IMR-90 (cell line): ENCODE results near the gene OAS1. TPM values are rescaled to one million over a fixed set of nuclear protein-coding genes. Genes with fewer than 3 reads are reported as not detected.

ENCODE experiments used
- ATAC-seq: fragments of 200-7000 bp; cut with Tn5 transposase; 2 replicates; pipeline ENCODE4 v1.9.1; 2020; ENCODE audit warnings: low read depth, mild to moderate bottlenecking, moderate library complexity
- BruUV-seq: library from RNA; stranded (reverse); fragments of 400-500 nt; replicated peaks from 2 replicates; lab custom pipeline; 2021; lab: Mats Ljungman, UMichigan
- CTCF ChIA-PET: fragments of 300-600 bp; formaldehyde crosslinking; extraction: SDS; loops from one replicate; lab custom pipeline; 2021; ENCODE audit warnings: antibody characterized with exemption; lab: Yijun Ruan, JAX
- POLR2A ChIA-PET: fragments of 300-600 bp; sonication (Branson Sonifier 250); formaldehyde crosslinking; loops from one replicate; lab custom pipeline; 2022; ENCODE audit warnings: antibody characterized with exemption; ENCODE audit not compliant: unreplicated experiment; lab: Charles Lee
- DNase-seq: peaks from one replicate; pipeline ENCODE4 v3.0.0; 2013
- H2AFZ ChIP-seq: replicated peaks from 2 replicates; pipeline ENCODE3; 2013; ENCODE audit warnings: low read length, mild to moderate bottlenecking; ENCODE audit not compliant: poor library complexity
- H2AK5ac ChIP-seq: 2 replicates; pipeline ENCODE4 v1.6.1; 2013; ENCODE audit warnings: low read depth, low read length, inconsistent platforms
- H2AK9ac ChIP-seq: replicated peaks from 2 replicates; pipeline ENCODE3; 2013; ENCODE audit warnings: mild to moderate bottlenecking, low read depth, low read length, moderate library complexity; ENCODE audit not compliant: poor library complexity
- H2BK120ac ChIP-seq: 2 replicates; pipeline ENCODE4 v1.6.1; 2013; ENCODE audit warnings: low read depth, low read length, inconsistent platforms
- H2BK15ac ChIP-seq: 3 replicates; pipeline ENCODE4 v1.6.1; 2013; ENCODE audit warnings: low read depth, low read length, inconsistent platforms
- H2BK20ac ChIP-seq: 2 replicates; pipeline ENCODE4 v1.6.1; 2013; ENCODE audit warnings: low read depth, mild to moderate bottlenecking, inconsistent platforms, low read length, moderate library complexity
- H2BK5ac ChIP-seq: 2 replicates; pipeline ENCODE4 v1.6.1; 2013; ENCODE audit warnings: mild to moderate bottlenecking, low read depth, low read length, inconsistent platforms; ENCODE audit not compliant: poor library complexity, severe bottlenecking
- H3K14ac ChIP-seq: replicated peaks from 2 replicates; pipeline ENCODE4 v1.6.1; 2013; ENCODE audit warnings: low read depth, low read length, inconsistent platforms
- H3K18ac ChIP-seq: 2 replicates; pipeline ENCODE4 v1.6.1; 2013; ENCODE audit warnings: low read depth, low read length, control low read depth
- H3K23ac ChIP-seq: 2 replicates; pipeline ENCODE4 v1.6.1; 2013; ENCODE audit warnings: low read depth, low read length, inconsistent platforms
- H3K27ac ChIP-seq: 2 replicates; pipeline ENCODE4 v1.5.1; 2013; ENCODE audit warnings: mild to moderate bottlenecking, control low read depth, low read length; ENCODE audit not compliant: insufficient read depth
- H3K27me3 ChIP-seq: 2 replicates; pipeline ENCODE4 v1.6.1; 2013; ENCODE audit warnings: low read length; ENCODE audit not compliant: control insufficient read depth, insufficient read depth
- H3K36me3 ChIP-seq: 2 replicates; pipeline ENCODE4 v1.6.1; 2013; ENCODE audit warnings: low read length, mixed read lengths; ENCODE audit not compliant: control insufficient read depth, insufficient read depth
- H3K4ac ChIP-seq: 2 replicates; pipeline ENCODE4 v1.6.1; 2013; ENCODE audit warnings: low read depth, low read length, inconsistent platforms
- H3K4me1 ChIP-seq: 2 replicates; pipeline ENCODE4 v1.6.1; 2013; ENCODE audit warnings: low read length, mixed read lengths; ENCODE audit not compliant: control insufficient read depth, insufficient read depth
- H3K4me2 ChIP-seq: 2 replicates; pipeline ENCODE4 v1.6.1; 2013; ENCODE audit warnings: low read depth, mild to moderate bottlenecking, control low read depth, low read length, moderate library complexity
- H3K4me3 ChIP-seq: 2 replicates; pipeline ENCODE4 v1.5.1; 2013; ENCODE audit warnings: low read depth, mild to moderate bottlenecking, control low read depth, low read length, moderate library complexity; ENCODE audit not compliant: insufficient read depth
- H3K56ac ChIP-seq: 2 replicates; pipeline ENCODE4 v1.6.1; 2013; ENCODE audit warnings: low read length, inconsistent platforms; ENCODE audit not compliant: insufficient read depth; ENCODE audit errors: extremely low read depth
- H3K79me1 ChIP-seq, 2 experiments: 2 replicates each; pipeline ENCODE4 v1.6.1; 2013; ENCODE audit warnings: low read length in 2 of 2, inconsistent platforms in 1 of 2, low read depth in 1 of 2
- H3K9ac ChIP-seq: 2 replicates; pipeline ENCODE4 v1.6.1; 2013; ENCODE audit warnings: low read depth, low read length, control low read depth
- H3K9me1 ChIP-seq: 2 replicates; pipeline ENCODE4 v1.6.1; 2013; ENCODE audit warnings: low read length, inconsistent platforms; ENCODE audit not compliant: insufficient read depth
- H3K9me3 ChIP-seq: 2 replicates; pipeline ENCODE4 v1.6.1; 2013; ENCODE audit warnings: low read length; ENCODE audit not compliant: control insufficient read depth, insufficient read depth
- H4K20me1 ChIP-seq: 2 replicates; pipeline ENCODE4 v1.6.1; 2013; ENCODE audit warnings: low read length, inconsistent platforms; ENCODE audit not compliant: insufficient read depth
- H4K5ac ChIP-seq: 2 replicates; pipeline ENCODE4 v1.6.1; 2013; ENCODE audit warnings: mild to moderate bottlenecking, low read depth, low read length, control low read depth
- H4K8ac ChIP-seq, 2 experiments: 2 replicates each; pipeline ENCODE4 v1.6.1; 2013; ENCODE audit warnings: low read depth in 2 of 2, low read length in 2 of 2, control low read depth in 1 of 2, inconsistent platforms in 1 of 2
- H4K91ac ChIP-seq: 2 replicates; pipeline ENCODE4 v1.6.1; 2013; ENCODE audit warnings: low read depth, low read length, inconsistent platforms; ENCODE audit not compliant: insufficient read depth
- CHD1 ChIP-seq: IDR thresholded peaks from 2 replicates; pipeline ENCODE4 v1.6.1; 2012; ENCODE audit warnings: low read depth, low read length, improper control_type of control experiment
- ELK1 ChIP-seq: fragments of 150-350 bp; IDR thresholded peaks from 2 replicates; pipeline ENCODE4 v1.6.1; 2016; ENCODE audit warnings: low read depth, mild to moderate bottlenecking, low read length, moderate library complexity, borderline replicate concordance
- FOS ChIP-seq: fragments of 150-350 bp; IDR thresholded peaks from 2 replicates; pipeline ENCODE4 v1.6.1; 2016; ENCODE audit warnings: low read depth, low read length
- MAFK ChIP-seq: IDR thresholded peaks from 2 replicates; pipeline ENCODE4 v1.6.1; 2012; ENCODE audit warnings: low read depth, low read length, improper control_type of control experiment
- MAZ ChIP-seq: IDR thresholded peaks from 2 replicates; pipeline ENCODE4 v1.6.1; 2012; ENCODE audit warnings: low read depth, mild to moderate bottlenecking, low read length, improper control_type of control experiment, moderate library complexity, borderline replicate concordance
- RCOR1 ChIP-seq: IDR thresholded peaks from 2 replicates; pipeline ENCODE4 v1.6.1; 2012; ENCODE audit warnings: mild to moderate bottlenecking, low read length, improper control_type of control experiment; ENCODE audit not compliant: insufficient replicate concordance
- SMC3 ChIP-seq: fragments of 150-350 bp; IDR thresholded peaks from 2 replicates; pipeline ENCODE4 v1.6.1; 2016; ENCODE audit warnings: low read depth, mild to moderate bottlenecking, antibody characterized with exemption, low read length, moderate library complexity
- WGBS, 2 experiments: methylation state at CpG; one replicate each; pipeline versions ENCODE4 v1.1.5 to v1.1.7; 2013; ENCODE audit warnings: missing lambda C conversion rate in 2 of 2; ENCODE audit not compliant: insufficient read length in 1 of 2; ENCODE audit errors: extremely low coverage in 2 of 2; 5-methylcytosine and 5-hydroxymethylcytosine counted together
- dilution Hi-C: fragments of 300-500 bp; cut with HindIII; formaldehyde crosslinking; loops from one replicate; pipeline ENCODE4 v1.14.3; 2018; ENCODE audit warnings: low sequenced_read_pairs; ENCODE audit not compliant: unreplicated experiment
- in situ Hi-C: fragments of 300-500 bp; cut with MboI; formaldehyde crosslinking; loops from 3 replicates; pipeline ENCODE4 v1.14.3; 2019; ENCODE audit warnings: low sequenced_read_pairs, inconsistent platforms, mixed read lengths
- intact Hi-C: fragments of 100-400 bp; cut with micrococcal nuclease; formaldehyde crosslinking; loops from 2 replicates; pipeline ENCODE4 v1.10.0; 2022
- polyA plus RNA-seq, 3 experiments: library from polyadenylated mRNA; depleted of rRNA; stranded (reverse); fragments of >200 nt; gene quantifications; 2 replicates each; pipeline ENCODE4 v1.2.3, GENCODE V29; 2012; ENCODE audit warnings: low replicate concordance in 1 of 3
- total RNA-seq: library from RNA; depleted of rRNA; stranded (reverse); fragments of >200 nt; gene quantifications from 2 replicates; pipeline ENCODE4 v1.2.3, GENCODE V29; 2012

OAS1 gene
- total and polyA plus RNA-seq, 2 of the 4 experiments (the other 2 are of a cell fraction) = not detected

GRCh38 chr12:112887550-112887949 lies 19.2 kb upstream of the OAS1 start:
- no peaks in the 10 kb centered on the region for H3K9me3 ChIP-seq
- no peaks in the 10 kb centered on the region for H3K79me1 ChIP-seq
- no peak overlapping the region for H2BK15ac ChIP-seq
- DNase-seq (no peak), ATAC-seq (no peak)
- no peaks in the 10 kb centered on the region for H3K4me1 ChIP-seq
- no peak overlapping the region for H2BK20ac ChIP-seq
- WGBS, 2 experiments = no CpG with 5 or more reads among the region's 2 CpGs
- H2AK5ac ChIP-seq = no peak overlapping the region
- H3K56ac ChIP-seq = no peak overlapping the region
- H3K27me3 ChIP-seq = no peaks in the 10 kb centered on the region
- no peak overlapping the region for H3K14ac ChIP-seq
- no peak overlapping the region for H2AK9ac ChIP-seq
- H4K8ac ChIP-seq = no peak overlapping the region
- H4K91ac ChIP-seq = no peak overlapping the region
- no peak overlapping the region for H3K4me3 ChIP-seq
- H3K4me2 ChIP-seq = no peak overlapping the region
- H4K20me1 ChIP-seq = no peaks in the 10 kb centered on the region
- dilution Hi-C loops (no loop called here), in situ Hi-C loops (no loop called here), intact Hi-C loops (no loop called here)
- H3K9ac ChIP-seq = no peak overlapping the region
- H3K9me1 ChIP-seq = no peaks in the 10 kb centered on the region
- H3K36me3 ChIP-seq = no peaks in the 10 kb centered on the region
- ChIA-PET POLR2A (no interaction called here), CTCF (no interaction called here)
- H2AFZ ChIP-seq = no peak overlapping the region
- no peak overlapping the region for H3K23ac ChIP-seq
- H2BK5ac ChIP-seq = no peak overlapping the region
- no peak overlapping the region for H3K18ac ChIP-seq
- TF ChIP-seq MAFK (no peak), FOS (no peak), ELK1 (no peak), MAZ (no peak), RCOR1 (no peak), CHD1 (no peak), SMC3 (no peak)
- no peak overlapping the region for H3K4ac ChIP-seq
- no peak overlapping the region for H4K5ac ChIP-seq
- H3K27ac ChIP-seq = no peak overlapping the region
- BruUV-seq = no TSS peak
- H2BK120ac ChIP-seq = no peak overlapping the region
